Common myeloid progenitor, CD34-positive (primary cell): ENCODE measurements around the gene VSTM5.
"Not testable (repeated sequence)": the region's sequence is repeated elsewhere in the genome, so short reads cannot be mapped to it uniquely, and the experiment has no call there.

ENCODE experiments used
- CTCF ChIA-PET: fragments of 350-600 bp; sonication (Branson Sonifier 250); formaldehyde crosslinking; loops from one replicate; lab custom pipeline; 2021; ENCODE audit warnings: antibody characterized with exemption; lab: Charles Lee
- POLR2A ChIA-PET: fragments of 350-600 bp; sonication (Branson Sonifier 250); formaldehyde crosslinking; loops from one replicate; lab custom pipeline; 2021; ENCODE audit warnings: antibody characterized with exemption; lab: Charles Lee
- DNase-seq, 3 donors: peaks; one replicate each; pipeline versions ENCODE4 v3.0.0 to v3.0.0-alpha.2; 2013
- H3K27ac ChIP-seq, 2 experiments: 1 replicate in 1 of 2; 2 replicates in 1 of 2; pipeline ENCODE4 v1.7.0; 2013; ENCODE audit warnings: inconsistent platforms in 2 of 2, low read length in 2 of 2, mild to moderate bottlenecking in 2 of 2, low read depth in 1 of 2, moderate library complexity in 1 of 2; ENCODE audit not compliant: severe bottlenecking in 2 of 2, insufficient read depth in 1 of 2, poor library complexity in 1 of 2
- H3K27me3 ChIP-seq, 5 experiments: replicated peaks in 2 of 5; 1 replicate in 3 of 5; 2 replicates in 2 of 5; pipeline versions ENCODE4 v1.6.1 to v1.7.0; 2013; ENCODE audit warnings: low read length in 4 of 5, mild to moderate bottlenecking in 2 of 5, moderate library complexity in 2 of 5, inconsistent platforms in 1 of 5; ENCODE audit not compliant: insufficient read depth in 5 of 5, control insufficient read depth in 4 of 5
- H3K36me3 ChIP-seq, 4 experiments: 1 replicate in 2 of 4; 2 replicates in 2 of 4; pipeline versions ENCODE4 v1.6.1 to v1.7.0; 2013; ENCODE audit warnings: low read length in 3 of 4, control low read depth in 1 of 4, mild to moderate bottlenecking in 1 of 4; ENCODE audit not compliant: control insufficient read depth in 4 of 4, insufficient read depth in 4 of 4
- H3K4me1 ChIP-seq, 4 experiments: 1 replicate in 3 of 4; 2 replicates in 1 of 4; pipeline versions ENCODE4 v1.6.1 to v1.7.1; 2013; ENCODE audit warnings: low read length in 3 of 4, mild to moderate bottlenecking in 3 of 4, control low read depth in 1 of 4, inconsistent platforms in 1 of 4, moderate library complexity in 1 of 4; ENCODE audit not compliant: control insufficient read depth in 4 of 4, insufficient read depth in 4 of 4; ENCODE audit errors: control extremely low read depth in 1 of 4
- H3K4me3 ChIP-seq, 7 experiments: 1 replicate in 4 of 7; 2 replicates in 3 of 7; pipeline versions ENCODE4 v1.5.1 to v1.7.0; 2013; ENCODE audit warnings: mild to moderate bottlenecking in 7 of 7, low read length in 6 of 7, moderate library complexity in 6 of 7, inconsistent platforms in 2 of 7, low read depth in 2 of 7, control low read depth in 1 of 7; ENCODE audit not compliant: insufficient read depth in 4 of 7, control insufficient read depth in 1 of 7; ENCODE audit errors: extremely low read depth in 1 of 7
- H3K9me3 ChIP-seq, 5 experiments: 1 replicate in 4 of 5; 2 replicates in 1 of 5; pipeline versions ENCODE4 v1.6.1 to v1.7.1; 2013; ENCODE audit warnings: low read length in 4 of 5, mild to moderate bottlenecking in 2 of 5, inconsistent platforms in 1 of 5, low read depth in 1 of 5, moderate library complexity in 1 of 5; ENCODE audit not compliant: control insufficient read depth in 4 of 5, insufficient read depth in 2 of 5; ENCODE audit errors: control extremely low read depth in 1 of 5
- WGBS: methylation state at CpG from one replicate; pipeline ENCODE4 v1.1.5; 2013; ENCODE audit not compliant: insufficient coverage; 5-methylcytosine and 5-hydroxymethylcytosine counted together

Gene VSTM5

DNA sequence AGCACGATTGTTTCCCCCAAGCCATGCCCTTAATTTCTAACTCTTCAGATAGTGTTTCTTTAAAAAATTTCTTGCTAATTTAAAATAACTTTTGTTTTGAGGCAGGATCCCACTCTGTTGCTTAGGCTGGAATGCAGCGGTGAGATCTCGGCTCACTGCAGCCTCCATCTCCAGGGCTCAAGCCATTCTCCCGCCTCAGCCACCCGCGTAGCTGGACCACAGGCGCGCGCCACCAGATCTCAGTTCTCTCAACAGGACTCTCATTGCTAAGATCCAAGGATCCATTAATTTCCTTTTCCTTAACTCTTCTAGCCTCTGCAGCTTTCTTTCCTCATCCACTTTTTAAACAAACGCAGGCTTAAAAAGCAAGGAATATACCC is 66.7 kb downstream of the VSTM5 start:
- Histone ChIP-seq H3K36me3 (peaks cover 0 to 9% (median 2%) of the 10 kb centered on the region in 4 experiments), H3K4me3 (peak overlapping the region; percentile 68 to 100 (median 99)), H3K27me3 (no peaks in the 10 kb centered on the region), H3K9me3 (no peaks in the 10 kb centered on the region), H3K27ac (peak overlapping the region; percentile 94 to 96), H3K4me1 (peaks cover 0 to 32% (median 19%) of the 10 kb centered on the region in 4 experiments)
- ChIA-PET CTCF (interaction anchor here (0.7 to 2.4 kb wide), 7 partner anchors 9 to 42 kb away, joined by 3 to 10 read pairs (median 4); partner anchors contain the start of genes C11orf54 and TAF1D), POLR2A (interaction anchor here (0.7 to 1.5 kb wide), 6 partner anchors 28 to 586 kb away, joined by 3 to 11 read pairs (median 4); partner anchors contain the start of genes C11orf54, SLC36A4 and TAF1D)
- 2% methylated on average over 7 of the region's 10 CpGs for WGBS
- peak in 1 of 3 donors; percentile 56 for DNase-seq

GRCh38 chr11:93783362-93783761 is 67.1 kb downstream of the VSTM5 start:
- Histone ChIP-seq H3K27me3 (no peaks in the 10 kb centered on the region), H3K27ac (peak overlapping the region in 1 of 2 experiments; percentile 96), H3K4me1 (peaks cover 0 to 32% (median 19%) of the 10 kb centered on the region in 4 experiments), H3K9me3 (no peaks in the 10 kb centered on the region), H3K36me3 (peaks cover 0 to 7% (median 0%) of the 10 kb centered on the region in 4 experiments), H3K4me3 (peak overlapping the region in 6 of 7 experiments; percentile 77 to 100 (median 99))
- DNase-seq = peak in 1 of 3 donors; percentile 43
- ChIA-PET POLR2A (interaction anchor here (0.7 to 1.5 kb wide), 3 partner anchors 38 to 69 kb away, joined by 3 to 11 read pairs (median 5); partner anchors contain the start of genes C11orf54 and TAF1D), CTCF (interaction anchor here (0.9 to 2.4 kb wide), 6 partner anchors 11 to 45 kb away, joined by 3 to 10 read pairs (median 4); partner anchors contain the start of genes C11orf54 and TAF1D)
- WGBS = 96% methylated on average over 3 of the region's 7 CpGs

- ChIA-PET CTCF (no interaction called here), POLR2A (no interaction called here)
- H3K4me1 ChIP-seq = no peaks in the 10 kb centered on the region
- H3K9me3 ChIP-seq = peaks cover 0 to 11% (median 8%) of the 10 kb centered on the region in 5 experiments
- no peaks in the 10 kb centered on the region for H3K36me3 ChIP-seq
- WGBS = no CpG with 5 or more reads among the region's 2 CpGs
- no peak overlapping the region for H3K27ac ChIP-seq
- DNase-seq = peak; percentile 15 to 37 (median 36)
- no peak overlapping the region for H3K4me3 ChIP-seq
- H3K27me3 ChIP-seq = no peaks in the 10 kb centered on the region
These were observed 75.1 kb downstream of the VSTM5 start for GRCh38 chr11:93775289-93775688.

DNA sequence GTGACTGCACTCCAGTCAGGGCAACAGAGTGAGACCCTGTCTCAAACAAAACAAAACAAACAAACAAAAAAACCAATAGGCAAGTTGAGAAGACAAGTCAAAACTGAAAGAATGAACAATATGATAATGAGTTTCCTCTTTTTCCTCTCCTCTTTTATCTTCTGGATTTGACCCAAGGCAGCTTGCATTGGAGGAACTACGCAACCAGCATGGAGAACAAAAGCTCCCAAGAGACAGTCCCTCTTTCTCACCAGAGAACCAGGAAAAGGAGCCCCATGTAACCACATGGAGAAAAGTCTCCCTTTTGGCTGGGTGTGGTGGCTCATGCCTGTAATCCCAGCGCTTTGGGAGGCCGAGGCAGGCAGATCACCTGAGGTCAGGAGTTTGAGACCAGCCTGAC is 75.9 kb downstream of the VSTM5 start:
- peaks cover 0 to 11% (median 8%) of the 10 kb centered on the region in 5 experiments for H3K9me3 ChIP-seq
- no CpG with 5 or more reads among the region's 3 CpGs for WGBS
- H3K27ac ChIP-seq, DNase-seq, H3K27me3 ChIP-seq, H3K36me3 ChIP-seq, H3K4me1 ChIP-seq, H3K4me3 ChIP-seq, POLR2A ChIA-PET: not testable (repeated sequence)
- CTCF ChIA-PET = interaction anchor here (1.3 kb wide), 1 partner anchor 56 kb away, joined by 3 read pairs; no protein-coding TSS in a partner anchor

- H3K4me1 ChIP-seq = no peaks in the 10 kb centered on the region
- no peak overlapping the region for H3K4me3 ChIP-seq
- H3K36me3 ChIP-seq = no peaks in the 10 kb centered on the region
- ChIA-PET CTCF (interaction anchor here (1.3 kb wide), 1 partner anchor 55 kb away, joined by 3 read pairs; no protein-coding TSS in a partner anchor), POLR2A (no interaction called here)
- no peak for DNase-seq
- no peaks in the 10 kb centered on the region for H3K27me3 ChIP-seq
- no peak overlapping the region for H3K27ac ChIP-seq
- WGBS = 100% methylated on average over 8 of the region's 10 CpGs
- H3K9me3 ChIP-seq = peaks cover 0 to 11% (median 8%) of the 10 kb centered on the region in 5 experiments
These were observed 76.7 kb downstream of the VSTM5 start for GRCh38 chr11:93773601-93774200.

- Histone ChIP-seq H3K4me1 (no peaks in the 10 kb centered on the region), H3K36me3 (no peaks in the 10 kb centered on the region), H3K27me3 (no peaks in the 10 kb centered on the region), H3K9me3 (peaks cover 0 to 11% (median 8%) of the 10 kb centered on the region in 5 experiments), H3K27ac (no peak overlapping the region), H3K4me3 (no peak overlapping the region)
- ChIA-PET POLR2A (no interaction called here), CTCF (interaction anchor here (0.9 to 1.4 kb wide), 3 partner anchors 11 to 54 kb away, joined by 3 read pairs; partner anchors contain the start of gene MED17)
- DNase-seq = no peak
- WGBS = 100% methylated on average over 2 of the region's 3 CpGs
These were observed 77.4 kb downstream of the VSTM5 start for GRCh38 chr11:93773045-93773477.

GRCh38 chr11:93772123-93772522 is 78.3 kb downstream of the VSTM5 start:
- no peak for DNase-seq
- no peak overlapping the region for H3K27ac ChIP-seq
- H3K27me3 ChIP-seq = no peaks in the 10 kb centered on the region
- H3K4me1 ChIP-seq = no peaks in the 10 kb centered on the region
- H3K9me3 ChIP-seq = peaks cover 0 to 11% (median 9%) of the 10 kb centered on the region in 5 experiments
- H3K4me3 ChIP-seq = no peak overlapping the region
- H3K36me3 ChIP-seq = no peaks in the 10 kb centered on the region
- ChIA-PET CTCF (interaction anchor here (0.9 to 1.4 kb wide), 2 partner anchors 11 to 23 kb away, joined by 3 read pairs; partner anchors contain the start of gene MED17), POLR2A (no interaction called here)
- 100% methylated on average over 2 of the region's 4 CpGs for WGBS
